Hepatocyte (in vitro differentiated cells): ENCODE data around the gene NPTXR.

Experiments
- EZH2 ChIP-seq: fragments of 200-600 bp; sonication (generic); IDR thresholded peaks from 2 replicates; pipeline ENCODE4 v1.6.1; 2016; ENCODE audit warnings: antibody characterized with exemption, mild to moderate bottlenecking, borderline replicate concordance
- EZH2phosphoT487 ChIP-seq: fragments of 200-600 bp; sonication (generic); IDR thresholded peaks from one replicate; pipeline ENCODE4 v1.6.1; 2018; ENCODE audit warnings: antibody characterized with exemption, mild to moderate bottlenecking, low read depth, moderate library complexity; ENCODE audit not compliant: unreplicated experiment, severe bottlenecking
- TF ChIP-seq, protein P1 (sequence below): fragments of 200-600 bp; sonication (generic); IDR thresholded peaks from 2 replicates; pipeline ENCODE4 v1.5.1; 2016; ENCODE audit warnings: antibody characterized with exemption, mild to moderate bottlenecking; ENCODE audit not compliant: poor library complexity

DNA sequence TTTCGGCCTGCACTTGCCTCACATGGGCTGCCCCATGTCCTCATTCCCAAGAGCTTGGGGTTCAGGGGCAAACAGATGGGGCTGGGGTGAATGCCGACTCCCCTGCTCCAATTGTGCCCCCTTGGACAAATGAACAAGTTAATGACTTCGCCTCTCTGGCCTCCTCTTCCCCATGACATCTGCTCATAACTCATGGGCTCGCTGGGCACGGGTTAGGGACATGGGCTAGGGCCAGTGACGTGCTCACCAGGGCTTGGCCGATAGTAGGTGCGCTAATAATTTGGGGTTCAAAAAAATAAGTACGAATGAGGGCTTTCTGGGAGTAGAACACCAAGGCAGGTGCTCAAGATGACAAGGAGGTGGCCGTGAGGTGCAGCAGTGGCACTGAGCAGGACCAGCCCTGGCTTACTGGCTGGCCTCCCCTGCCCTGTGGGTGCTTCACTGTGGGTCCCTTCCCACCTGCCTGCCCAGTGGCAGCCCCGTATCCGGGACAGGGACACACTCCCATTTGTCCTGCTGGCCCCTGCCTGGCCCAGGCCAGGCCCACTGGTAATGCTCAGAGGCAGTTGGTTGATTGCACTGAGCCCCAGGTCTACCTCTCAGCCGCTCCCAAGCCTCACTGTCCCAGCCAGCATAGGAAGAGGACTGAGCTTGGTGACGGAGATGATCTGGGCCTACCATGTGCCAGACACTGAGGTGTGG is 15.9 kb upstream of the NPTXR start:
- TF ChIP-seq EZH2 (no peak), EZH2phosphoT487 (no peak)
- TF ChIP-seq, protein P1, sequence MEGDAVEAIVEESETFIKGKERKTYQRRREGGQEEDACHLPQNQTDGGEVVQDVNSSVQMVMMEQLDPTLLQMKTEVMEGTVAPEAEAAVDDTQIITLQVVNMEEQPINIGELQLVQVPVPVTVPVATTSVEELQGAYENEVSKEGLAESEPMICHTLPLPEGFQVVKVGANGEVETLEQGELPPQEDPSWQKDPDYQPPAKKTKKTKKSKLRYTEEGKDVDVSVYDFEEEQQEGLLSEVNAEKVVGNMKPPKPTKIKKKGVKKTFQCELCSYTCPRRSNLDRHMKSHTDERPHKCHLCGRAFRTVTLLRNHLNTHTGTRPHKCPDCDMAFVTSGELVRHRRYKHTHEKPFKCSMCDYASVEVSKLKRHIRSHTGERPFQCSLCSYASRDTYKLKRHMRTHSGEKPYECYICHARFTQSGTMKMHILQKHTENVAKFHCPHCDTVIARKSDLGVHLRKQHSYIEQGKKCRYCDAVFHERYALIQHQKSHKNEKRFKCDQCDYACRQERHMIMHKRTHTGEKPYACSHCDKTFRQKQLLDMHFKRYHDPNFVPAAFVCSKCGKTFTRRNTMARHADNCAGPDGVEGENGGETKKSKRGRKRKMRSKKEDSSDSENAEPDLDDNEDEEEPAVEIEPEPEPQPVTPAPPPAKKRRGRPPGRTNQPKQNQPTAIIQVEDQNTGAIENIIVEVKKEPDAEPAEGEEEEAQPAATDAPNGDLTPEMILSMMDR: no peak
